Breast epithelium (tissue), 4 donors: ENCODE data around the gene SLC35C1. TPM values are rescaled to one million over a fixed set of nuclear protein-coding genes. Genes with fewer than 3 reads are reported as not detected.

Experiments used
- DNase-seq, 2 donors: peaks; one replicate each; pipeline ENCODE4 v3.0.0-alpha.2; 2019; ENCODE audit warnings: low spot score in 2 of 2
- H3K27ac ChIP-seq, 2 donors: fragments of 200-600 bp; sonication (generic) in 1 of 2; one replicate each; pipeline ENCODE4 v1.5.1; 2016 to 2019; ENCODE audit warnings: mild to moderate bottlenecking in 1 of 2
- H3K27me3 ChIP-seq, 2 donors: fragments of 200-600 bp; sonication (generic) in 1 of 2; one replicate each; pipeline versions ENCODE4 v1.5.1 to v1.6.0; 2017 to 2019; ENCODE audit warnings: control low read depth in 1 of 2, mild to moderate bottlenecking in 1 of 2
- H3K36me3 ChIP-seq: fragments of 200-600 bp; one replicate; pipeline ENCODE4 v1.5.1; 2019
- H3K4me1 ChIP-seq, 2 donors: fragments of 200-600 bp; sonication (generic); one replicate each; pipeline ENCODE4 v1.5.1; 2016 to 2019; ENCODE audit warnings: control low read depth in 1 of 2
- H3K4me3 ChIP-seq, 3 donors: fragments of 200-600 bp; sonication (generic); 1 replicate in 2 of 3; 2 replicates in 1 of 3; pipeline ENCODE4 v1.5.1; 2016 to 2019; ENCODE audit warnings: mild to moderate bottlenecking in 3 of 3, moderate library complexity in 2 of 3
- H3K9me3 ChIP-seq, 2 donors: fragments of 200-600 bp; sonication (generic) in 1 of 2; one replicate each; pipeline ENCODE4 v1.5.1; 2016 to 2019; ENCODE audit warnings: control low read depth in 1 of 2
- POLR2A ChIP-seq: fragments of 450-650 bp; IDR thresholded peaks from one replicate; pipeline ENCODE4 v1.6.1; 2016; ENCODE audit warnings: antibody characterized with exemption, mild to moderate bottlenecking, moderate library complexity
- POLR2AphosphoS5 ChIP-seq, 3 donors: sonication (generic); formaldehyde crosslinking; IDR thresholded peaks; one replicate each; pipeline ENCODE4 v1.6.1; 2017; ENCODE audit warnings: antibody characterized with exemption in 3 of 3
- intact Hi-C: fragments of 100-400 bp; cut with DNase I; formaldehyde crosslinking; loops from one replicate; pipeline ENCODE4 v1.15.1; 2023; ENCODE audit warnings: low total_unique reads
- total RNA-seq, 3 donors: library from RNA; depleted of rRNA; stranded (reverse); fragments of >200 nt; gene quantifications; one replicate each; pipeline ENCODE4 v1.1.0, GENCODE V29; 2016
- TF ChIP-seq, protein P1 (sequence below), 3 donors: fragments of 450-650 bp; IDR thresholded peaks; one replicate each; pipeline ENCODE4 v1.5.1; 2016 to 2017; ENCODE audit warnings: antibody characterized with exemption in 3 of 3, mild to moderate bottlenecking in 3 of 3, moderate library complexity in 3 of 3

Gene SLC35C1
- total RNA-seq, 3 donors from 2014 or later = 18.1 to 49.1 (median 28.2) TPM

DNA sequence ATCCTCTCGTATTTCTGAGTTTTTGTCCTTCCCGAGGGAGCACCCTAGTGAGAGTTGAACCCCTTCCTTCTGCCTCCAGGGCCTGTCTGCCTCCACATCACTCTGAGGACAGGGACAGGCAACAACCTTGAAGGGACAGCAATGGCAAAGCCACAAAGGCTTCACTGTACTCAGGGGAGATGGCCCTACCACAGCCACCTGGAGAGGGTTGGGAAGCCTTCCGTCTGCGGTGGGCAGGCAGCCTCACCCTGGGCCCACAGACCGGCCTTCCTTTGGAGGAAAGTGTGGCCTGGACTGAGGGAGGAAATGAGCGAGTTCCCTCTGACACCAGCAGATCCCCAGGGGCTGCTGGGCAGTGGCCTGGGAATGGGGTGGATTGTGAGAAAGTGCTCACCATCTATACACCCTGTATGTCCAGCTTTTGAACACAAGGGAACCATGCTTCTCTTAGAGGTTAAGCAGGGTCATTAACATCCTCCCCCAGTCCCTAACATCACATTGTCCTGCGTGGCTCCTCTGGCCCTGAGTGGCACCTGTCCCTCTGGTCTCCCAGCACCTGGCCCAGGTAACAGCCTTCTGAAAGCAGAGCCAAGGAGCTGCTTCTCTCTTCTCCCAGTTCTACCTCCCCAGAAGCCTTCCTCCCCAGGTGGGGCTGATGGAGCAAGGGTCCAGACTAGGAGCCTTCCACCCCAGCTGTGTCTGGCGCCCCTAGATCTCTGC is 6.8 kb downstream of the SLC35C1 start:
- H3K36me3 ChIP-seq = peaks cover 8% of the 10 kb centered on the region
- no peaks in the 10 kb centered on the region for H3K27me3 ChIP-seq
- no peak for DNase-seq
- H3K4me1 ChIP-seq = peaks cover 5 to 14% of the 10 kb centered on the region in 2 donors
- H3K9me3 ChIP-seq = no peaks in the 10 kb centered on the region
- TF ChIP-seq, protein P1, sequence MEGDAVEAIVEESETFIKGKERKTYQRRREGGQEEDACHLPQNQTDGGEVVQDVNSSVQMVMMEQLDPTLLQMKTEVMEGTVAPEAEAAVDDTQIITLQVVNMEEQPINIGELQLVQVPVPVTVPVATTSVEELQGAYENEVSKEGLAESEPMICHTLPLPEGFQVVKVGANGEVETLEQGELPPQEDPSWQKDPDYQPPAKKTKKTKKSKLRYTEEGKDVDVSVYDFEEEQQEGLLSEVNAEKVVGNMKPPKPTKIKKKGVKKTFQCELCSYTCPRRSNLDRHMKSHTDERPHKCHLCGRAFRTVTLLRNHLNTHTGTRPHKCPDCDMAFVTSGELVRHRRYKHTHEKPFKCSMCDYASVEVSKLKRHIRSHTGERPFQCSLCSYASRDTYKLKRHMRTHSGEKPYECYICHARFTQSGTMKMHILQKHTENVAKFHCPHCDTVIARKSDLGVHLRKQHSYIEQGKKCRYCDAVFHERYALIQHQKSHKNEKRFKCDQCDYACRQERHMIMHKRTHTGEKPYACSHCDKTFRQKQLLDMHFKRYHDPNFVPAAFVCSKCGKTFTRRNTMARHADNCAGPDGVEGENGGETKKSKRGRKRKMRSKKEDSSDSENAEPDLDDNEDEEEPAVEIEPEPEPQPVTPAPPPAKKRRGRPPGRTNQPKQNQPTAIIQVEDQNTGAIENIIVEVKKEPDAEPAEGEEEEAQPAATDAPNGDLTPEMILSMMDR (IDR thresholded peaks at IDR 0.05) = no peak
- no peak for TF ChIP-seq POLR2A
- no peak for TF ChIP-seq POLR2AphosphoS5 (IDR thresholded peaks at IDR 0.05)
- H3K27ac ChIP-seq = no peak overlapping the region
- intact Hi-C loops = no loop called here
- no peak overlapping the region for H3K4me3 ChIP-seq

DNA sequence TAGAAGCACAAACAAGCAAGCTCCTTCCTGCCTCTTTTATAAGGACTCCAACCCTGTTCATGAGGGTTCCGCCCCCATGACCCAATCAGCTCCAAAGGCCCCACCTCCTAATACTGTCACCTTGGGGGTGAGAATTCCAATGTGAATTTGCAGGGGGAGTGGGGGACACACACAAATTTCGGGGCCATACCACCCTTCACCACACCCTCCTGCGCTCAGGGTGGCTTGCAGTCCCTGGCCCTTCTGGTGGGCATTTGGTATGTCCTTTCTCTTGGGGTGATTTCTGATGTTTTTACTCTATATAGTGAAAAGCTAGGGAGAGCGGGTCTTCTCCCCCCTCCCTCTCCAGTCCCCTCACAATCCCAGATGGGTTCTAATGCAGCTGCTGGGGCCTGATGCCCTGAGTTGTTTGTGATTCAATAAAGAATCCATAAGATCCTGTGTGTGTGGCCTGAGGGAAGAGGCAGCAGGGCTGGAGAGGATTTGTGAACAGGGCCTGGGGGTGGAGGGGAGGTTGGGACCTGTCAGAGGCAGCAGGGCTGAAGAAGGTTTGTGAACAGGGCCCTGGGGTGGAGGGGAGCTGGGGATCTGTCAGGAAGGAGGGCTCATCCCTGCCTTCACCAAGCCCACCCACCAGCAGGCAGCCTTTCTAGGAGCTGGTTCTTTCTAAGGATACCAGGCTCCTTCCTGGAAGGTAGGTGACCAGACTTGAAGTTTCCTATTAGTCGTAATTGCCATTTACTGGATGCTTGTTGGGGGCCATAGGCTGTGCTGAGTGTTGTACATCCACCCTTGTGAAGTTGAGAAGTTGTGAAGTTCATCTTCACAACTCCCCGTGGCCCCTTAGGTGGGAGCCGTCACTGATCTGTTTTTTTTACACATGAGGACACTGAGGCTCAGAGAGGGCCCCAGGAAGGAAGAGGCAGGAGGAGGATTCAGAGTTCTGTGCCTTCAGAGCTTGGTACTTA is 7.9 kb downstream of the SLC35C1 start:
- H3K27me3 ChIP-seq = no peaks in the 10 kb centered on the region
- H3K9me3 ChIP-seq = no peaks in the 10 kb centered on the region
- intact Hi-C loops = no loop called here
- no peak overlapping the region for H3K27ac ChIP-seq
- no peak for DNase-seq
- H3K4me1 ChIP-seq = peaks cover 0 to 3% of the 10 kb centered on the region in 2 donors
- H3K36me3 ChIP-seq = peaks cover 8% of the 10 kb centered on the region
- H3K4me3 ChIP-seq = no peak overlapping the region
- TF ChIP-seq POLR2AphosphoS5 (IDR thresholded peaks at IDR 0.05) (no peak), POLR2A (no peak)
- TF ChIP-seq, protein P1 (IDR thresholded peaks at IDR 0.05) = no peak

GRCh38 chr11:45815747-45816146 is 10.8 kb downstream of the SLC35C1 start:
- H3K27ac ChIP-seq = no peak overlapping the region
- intact Hi-C loops = no loop called here
- H3K9me3 ChIP-seq = no peaks in the 10 kb centered on the region
- no peaks in the 10 kb centered on the region for H3K4me1 ChIP-seq
- TF ChIP-seq POLR2A (no peak), POLR2AphosphoS5 (IDR thresholded peaks at IDR 0.05) (no peak)
- TF ChIP-seq, protein P1 (IDR thresholded peaks at IDR 0.05) = no peak
- H3K36me3 ChIP-seq = peaks cover 5% of the 10 kb centered on the region
- DNase-seq = no peak
- no peaks in the 10 kb centered on the region for H3K27me3 ChIP-seq
- no peak overlapping the region for H3K4me3 ChIP-seq

- Histone ChIP-seq H3K27me3 (no peaks in the 10 kb centered on the region), H3K27ac (no peak overlapping the region), H3K9me3 (no peaks in the 10 kb centered on the region), H3K36me3 (no peaks in the 10 kb centered on the region), H3K4me3 (no peak overlapping the region), H3K4me1 (no peaks in the 10 kb centered on the region)
- DNase-seq = no peak
- intact Hi-C loops = no loop called here
- TF ChIP-seq POLR2A (no peak), POLR2AphosphoS5 (IDR thresholded peaks at IDR 0.05) (no peak)
- TF ChIP-seq, protein P1 (IDR thresholded peaks at IDR 0.05) = no peak
Measured at GRCh38 chr11:45816614-45817013, 11.7 kb downstream of the SLC35C1 start.

DNA sequence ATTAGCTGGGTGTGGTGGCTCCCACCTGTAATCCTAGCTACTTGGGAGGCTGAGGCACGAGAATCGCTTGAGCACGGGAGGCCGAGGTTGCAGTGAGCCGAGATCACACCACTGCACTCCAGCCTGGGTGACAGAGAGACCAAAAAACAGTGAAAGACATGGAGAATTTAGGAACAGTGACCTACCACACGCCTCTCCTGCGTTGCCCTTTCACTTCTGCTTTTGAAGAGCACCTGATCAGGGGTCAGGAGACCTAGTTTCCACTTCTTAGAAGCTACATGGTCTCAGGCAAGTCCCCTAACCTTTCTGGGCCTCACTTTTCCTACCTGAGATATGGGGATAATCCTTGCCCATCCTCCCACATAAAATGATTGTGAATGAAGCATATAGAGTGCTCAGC is 12.2 kb downstream of the SLC35C1 start:
- no peak for DNase-seq
- no peaks in the 10 kb centered on the region for H3K9me3 ChIP-seq
- intact Hi-C loops = no loop called here
- no peak overlapping the region for H3K27ac ChIP-seq
- TF ChIP-seq POLR2AphosphoS5 (IDR thresholded peaks at IDR 0.05) = no peak
- TF ChIP-seq, protein P1 (IDR thresholded peaks at IDR 0.05) = no peak
- TF ChIP-seq POLR2A = no peak
- no peaks in the 10 kb centered on the region for H3K27me3 ChIP-seq
- no peaks in the 10 kb centered on the region for H3K4me1 ChIP-seq
- H3K4me3 ChIP-seq = no peak overlapping the region
- H3K36me3 ChIP-seq = no peaks in the 10 kb centered on the region
